SIG-M5 (cell line): ENCODE measurements around the gene HEXIM1.
"Not testable (repeated sequence)": the region's sequence is repeated elsewhere in the genome, so short reads cannot be mapped to it uniquely, and the experiment has no call there.

Source experiments
- DNase-seq: peaks from one replicate; lab custom pipeline; 2025; lab: John Stamatoyannopoulos, UW

The HEXIM1 gene

DNA sequence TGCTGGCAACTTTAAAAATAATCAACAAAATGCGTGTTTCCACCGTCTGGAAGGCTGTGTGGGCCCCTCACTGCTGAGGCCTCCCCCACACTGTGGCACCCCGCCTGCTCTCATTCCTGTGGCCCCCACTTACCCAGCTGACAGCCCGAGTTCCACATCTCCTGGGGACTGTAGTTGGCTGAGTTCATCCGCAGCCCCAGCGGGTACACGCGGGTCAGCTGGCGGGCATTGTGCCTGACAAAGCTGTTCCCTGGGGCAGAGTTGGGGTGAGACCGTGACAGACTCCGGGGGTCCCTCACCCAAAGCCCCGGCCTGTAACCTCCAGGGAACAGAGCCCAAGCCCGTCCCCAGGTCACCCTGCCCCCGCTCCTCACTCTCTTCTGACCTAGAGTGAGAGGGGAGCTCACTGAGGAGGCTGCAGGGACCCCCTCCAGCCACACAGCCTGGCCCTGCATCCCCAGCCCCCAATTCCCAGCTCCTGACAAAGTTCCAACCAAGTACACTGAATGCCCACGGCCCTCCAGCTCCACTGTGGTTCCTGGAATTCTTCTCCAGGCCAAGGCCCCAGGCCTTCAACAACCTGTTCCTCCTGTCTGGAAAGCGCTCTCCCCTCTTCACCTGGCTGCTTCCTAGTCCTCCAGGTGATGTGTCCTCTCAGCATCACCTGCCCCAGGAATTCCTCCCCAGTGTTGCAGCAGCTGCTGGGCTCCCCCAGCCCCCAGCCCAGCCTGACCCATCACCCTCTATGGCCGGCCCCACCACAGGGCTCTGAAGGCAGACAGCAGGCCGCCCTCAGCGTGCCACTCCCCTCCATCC, 34.0 kb upstream of the HEXIM1 start:
- DNase-seq = no peak

- no peak for DNase-seq
Measured at GRCh38 chr17:45115015-45115625, 33.2 kb upstream of the HEXIM1 start.

DNA sequence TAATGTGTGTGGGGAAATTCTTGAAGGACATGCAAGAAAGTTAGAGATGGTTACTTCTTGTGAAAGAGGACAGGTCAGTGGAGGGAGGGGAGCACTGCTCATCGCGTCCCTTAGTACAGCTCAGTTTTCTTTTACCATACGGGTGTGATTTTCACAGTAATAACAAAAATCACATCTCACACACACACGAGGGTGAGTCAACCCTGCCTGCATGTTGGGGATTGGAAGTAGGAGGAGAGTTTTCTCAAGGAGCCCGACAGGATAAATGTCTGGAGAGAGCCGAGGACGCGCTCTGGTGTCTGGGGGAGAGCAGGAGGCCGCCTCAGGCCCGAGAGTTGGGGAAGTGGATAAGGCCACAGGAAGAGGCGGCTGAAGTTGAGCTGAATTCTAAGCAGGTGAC, 32.4 kb upstream of the HEXIM1 start:
- DNase-seq = no peak

DNA sequence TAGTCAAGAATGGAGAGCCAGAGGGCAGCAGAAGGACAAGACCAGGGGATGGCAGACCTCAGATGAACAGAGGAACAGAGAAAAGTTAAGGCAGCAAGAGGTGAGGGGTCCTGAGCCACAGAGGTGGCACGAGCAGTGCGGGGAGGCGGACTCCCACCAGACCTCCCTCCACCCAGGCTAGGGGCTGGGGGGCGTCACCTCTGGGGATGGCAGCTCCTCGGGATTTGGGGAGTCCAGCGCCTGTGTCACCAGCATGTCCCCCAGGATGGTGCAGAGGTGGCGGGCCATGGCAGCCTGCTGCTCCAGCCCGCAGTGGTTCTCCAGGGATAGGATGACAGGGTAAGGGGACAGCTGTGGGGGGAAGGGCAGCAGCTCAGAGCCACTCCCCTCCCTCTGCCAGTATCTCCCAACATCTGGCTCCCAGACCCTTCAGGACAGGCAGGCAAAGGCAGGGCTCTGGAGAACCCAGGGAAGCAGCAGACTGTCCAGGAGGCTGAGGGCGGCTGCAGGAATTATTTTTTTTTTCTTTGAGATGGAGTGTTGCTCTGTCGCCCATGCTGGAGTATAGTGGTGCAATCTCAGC, 31.8 kb upstream of the HEXIM1 start:
- DNase-seq = no peak

- DNase-seq = no peak
Measured at GRCh38 chr17:45117334-45117733, 30.9 kb upstream of the HEXIM1 start.

GRCh38 chr17:45117848-45118646, 30.2 kb upstream of the HEXIM1 start:
- DNase-seq = no peak

DNA sequence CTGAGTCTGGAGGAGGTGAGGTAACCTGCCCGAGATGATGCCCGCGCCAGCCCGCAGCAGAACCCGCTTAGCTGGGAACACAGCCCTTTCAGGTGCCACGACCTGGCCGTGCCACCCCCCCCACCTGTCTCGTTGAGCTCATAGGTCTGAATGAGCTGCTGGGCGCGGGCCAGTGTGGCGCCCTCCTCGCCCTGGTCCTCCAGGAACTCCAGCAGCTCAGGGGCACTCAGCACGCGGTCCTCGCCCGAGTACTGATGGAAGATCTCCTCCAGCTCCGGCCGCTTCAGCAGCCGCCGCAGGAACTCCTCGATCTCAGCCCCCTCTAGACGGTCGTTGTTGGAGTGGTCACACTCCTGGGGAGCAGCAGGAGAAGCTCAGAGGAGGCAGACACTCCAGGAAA, 29.6 kb upstream of the HEXIM1 start:
- no peak for DNase-seq

DNA sequence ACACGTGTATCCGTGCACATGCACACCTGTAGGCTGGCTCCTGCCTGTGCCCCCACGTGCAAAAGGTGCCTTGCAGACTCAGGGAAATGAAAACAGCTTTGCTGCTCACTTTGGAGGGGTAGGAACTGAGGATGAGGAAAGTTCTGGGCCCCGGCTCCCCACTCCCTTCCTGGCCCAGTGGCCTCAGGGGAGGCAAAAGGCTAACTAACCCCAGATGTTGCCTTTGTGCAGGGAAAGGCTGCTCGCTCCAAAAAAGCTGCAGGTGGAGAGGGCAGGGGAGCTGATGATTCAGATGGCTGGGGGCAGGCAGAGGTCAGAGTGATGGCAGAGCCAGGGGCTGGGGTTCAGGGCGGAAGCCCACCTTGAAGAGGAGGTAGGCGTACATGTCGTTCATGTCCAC, 28.3 kb upstream of the HEXIM1 start:
- no peak for DNase-seq

- no peak for DNase-seq
Measured at GRCh38 chr17:45120558-45120957, 27.7 kb upstream of the HEXIM1 start.

- no peak for DNase-seq
Measured at GRCh38 chr17:45121055-45121454, 27.2 kb upstream of the HEXIM1 start.

DNA sequence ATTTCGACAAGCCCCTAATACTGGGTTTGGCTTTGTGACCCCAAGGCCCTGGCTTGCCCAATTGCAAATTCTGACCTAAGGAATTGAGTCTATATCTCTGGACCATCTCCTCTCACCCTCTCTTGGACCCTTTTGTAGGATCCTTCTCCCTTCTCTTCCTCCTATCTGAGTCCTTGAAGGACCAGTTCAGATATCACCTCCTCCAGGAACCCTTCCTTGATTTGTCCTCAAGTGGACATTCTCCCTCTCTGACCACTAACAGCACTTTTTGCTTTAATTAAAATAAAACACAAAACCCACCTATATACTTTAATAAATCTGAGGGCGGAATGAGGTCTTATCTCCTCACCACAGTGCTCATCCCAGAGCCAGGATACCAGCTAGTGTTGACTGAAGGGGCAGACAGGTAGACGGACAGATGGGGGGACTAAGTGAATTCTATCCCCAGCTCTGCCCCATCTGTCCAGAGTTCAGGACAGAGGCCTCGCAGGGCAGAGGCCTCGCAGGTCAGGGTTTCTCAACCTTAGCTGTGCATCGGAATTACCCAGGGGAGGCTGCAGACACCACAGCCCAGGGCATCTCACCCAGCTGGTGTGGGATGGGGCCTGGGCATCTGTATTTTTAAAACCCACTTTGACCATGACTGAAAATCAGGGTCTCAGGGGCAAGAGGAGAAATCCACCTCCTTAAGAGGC, 25.1 kb upstream of the HEXIM1 start:
- DNase-seq = no peak

- DNase-seq = no peak
Measured at GRCh38 chr17:45123930-45124796, 24.1 kb upstream of the HEXIM1 start.

DNA sequence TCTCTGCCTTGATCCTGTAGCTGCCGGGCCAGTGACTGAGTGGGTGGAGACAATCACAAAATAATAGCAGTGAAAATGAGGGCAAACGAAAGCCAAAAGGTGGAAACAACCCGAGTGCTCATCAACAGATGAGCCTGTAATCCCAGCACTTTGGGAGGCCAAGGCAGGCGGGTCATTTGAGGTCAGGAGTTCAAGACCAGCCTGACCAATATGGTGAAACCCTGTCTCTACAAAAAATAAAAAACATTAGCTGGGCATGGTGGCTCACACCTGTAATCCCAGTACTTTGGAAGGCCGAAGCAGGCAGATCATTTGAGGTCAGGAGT, 23.5 kb upstream of the HEXIM1 start:
- DNase-seq = not testable (repeated sequence)

- DNase-seq = no peak
Measured at GRCh38 chr17:45125509-45125908, 22.8 kb upstream of the HEXIM1 start.

GRCh38 chr17:45127207-45127547, 21.1 kb upstream of the HEXIM1 start:
- no peak for DNase-seq

DNA sequence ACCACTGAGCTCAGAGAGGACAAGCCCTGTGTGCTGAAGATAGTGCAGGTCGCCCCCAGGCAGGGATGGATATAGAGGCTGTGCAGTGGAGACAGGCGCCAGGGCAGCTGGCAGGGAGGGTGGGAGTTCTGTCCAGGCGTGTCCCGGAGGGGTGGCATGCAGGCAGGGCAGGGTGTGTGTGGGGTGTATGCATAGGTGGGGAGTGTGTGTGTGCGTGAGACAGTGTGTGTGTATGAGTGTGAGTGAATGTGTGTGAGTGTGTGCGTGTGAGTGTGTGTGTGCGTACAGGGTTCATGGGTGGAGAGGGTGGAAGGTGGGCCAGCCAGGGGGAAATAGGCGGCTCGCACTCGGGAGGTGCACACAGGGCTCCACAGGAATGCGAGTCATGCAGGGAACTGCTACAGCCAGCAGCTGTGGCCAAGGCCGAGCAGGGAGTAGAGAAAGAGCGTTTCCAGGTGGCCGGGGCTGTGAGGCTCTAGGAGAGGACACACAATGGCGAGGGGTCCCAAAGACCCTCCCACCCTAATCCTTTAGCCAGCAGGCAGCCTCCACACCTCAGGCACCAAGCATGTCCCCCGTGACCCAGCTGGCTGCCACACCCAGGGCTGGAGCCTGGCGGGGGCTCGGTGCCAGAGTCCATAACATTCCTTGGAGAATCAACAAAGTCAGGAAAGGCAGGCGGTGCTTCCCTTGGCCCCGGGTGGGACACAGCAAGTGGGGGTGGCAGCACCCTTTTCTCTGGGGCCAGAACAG, 20.6 kb upstream of the HEXIM1 start:
- no peak for DNase-seq

DNA sequence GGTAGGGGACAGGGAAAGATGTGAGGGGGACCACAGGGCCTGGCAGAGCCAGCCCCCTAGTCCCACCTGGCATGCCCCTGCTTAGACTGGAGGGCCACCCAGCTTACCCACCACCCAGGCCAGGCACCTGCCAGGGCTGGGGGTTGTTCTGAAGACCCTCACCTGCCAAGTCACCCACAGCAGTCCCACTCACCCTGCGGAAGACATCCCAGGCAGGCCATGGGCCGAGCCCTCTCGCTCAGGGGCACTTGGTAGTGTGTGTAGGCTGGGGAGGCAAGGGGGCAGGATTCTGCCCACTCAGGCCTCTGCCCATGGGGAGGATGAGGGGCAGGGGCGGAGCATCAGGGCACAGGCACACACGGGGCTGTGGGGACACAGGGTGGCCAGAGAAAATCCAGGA, 19.9 kb upstream of the HEXIM1 start:
- DNase-seq = no peak

DNA sequence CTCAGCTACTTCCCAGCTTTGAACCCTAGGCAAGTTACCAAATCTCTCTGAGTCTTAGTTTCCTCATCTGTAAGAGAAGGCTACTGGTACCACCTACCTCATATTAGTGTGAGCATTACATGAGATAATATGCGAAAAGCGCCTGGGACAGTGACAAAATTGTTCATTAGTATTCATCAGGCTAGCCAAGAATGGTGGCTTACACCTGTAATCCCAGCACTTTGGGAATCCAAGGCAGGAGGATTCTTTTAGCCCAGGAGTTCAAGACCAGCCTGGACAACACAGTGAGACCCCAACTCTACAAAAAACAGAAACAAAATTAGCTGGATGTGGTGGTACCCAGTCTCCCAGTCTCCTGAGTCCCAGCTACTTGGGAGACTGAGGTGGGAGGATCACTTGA, 19.3 kb upstream of the HEXIM1 start:
- no peak for DNase-seq

GRCh38 chr17:45129426-45129939, 18.8 kb upstream of the HEXIM1 start:
- DNase-seq = no peak

- no peak for DNase-seq
Measured at GRCh38 chr17:45129940-45130680, 18.2 kb upstream of the HEXIM1 start.
